ENCODE measurements around the gene MTX2.
"Not testable (repeated sequence)": the region's sequence is repeated elsewhere in the genome, so short reads cannot be mapped to it uniquely, and the experiment has no call there.

MTX2 gene

GRCh38 chr2:176291335-176291734, 22.1 kb downstream of the MTX2 start:
- no peak for DNase-seq

- no peak for DNase-seq
Measured at GRCh38 chr2:176291809-176292283, 22.6 kb downstream of the MTX2 start.

- DNase-seq, result no peak
Measured at GRCh38 chr2:176292608-176293007, 23.4 kb downstream of the MTX2 start.

GRCh38 chr2:176293334-176293733, 24.1 kb downstream of the MTX2 start:
- no peak for DNase-seq

GRCh38 chr2:176297067-176297466, 27.8 kb downstream of the MTX2 start:
- no peak for DNase-seq

GRCh38 chr2:176297737-176298136, 28.5 kb downstream of the MTX2 start:
- no peak for DNase-seq

- DNase-seq, result not testable (repeated sequence)
Measured at GRCh38 chr2:176306020-176306419, 36.8 kb downstream of the MTX2 start.

GRCh38 chr2:176317199-176317598, 48.0 kb downstream of the MTX2 start:
- DNase-seq, result no peak

GRCh38 chr2:176317623-176318065, 48.4 kb downstream of the MTX2 start:
- DNase-seq, result no peak

- no peak for DNase-seq
Measured at GRCh38 chr2:176321916-176322315, 52.7 kb downstream of the MTX2 start.

- DNase-seq, result no peak
Measured at GRCh38 chr2:176324862-176325261, 55.6 kb downstream of the MTX2 start.

GRCh38 chr2:176325732-176326131, 56.5 kb downstream of the MTX2 start:
- no peak for DNase-seq

- DNase-seq, result no peak
Measured at GRCh38 chr2:176328149-176328548, 58.9 kb downstream of the MTX2 start.

GRCh38 chr2:176330612-176331011, 61.4 kb downstream of the MTX2 start:
- DNase-seq, result no peak

GRCh38 chr2:176331646-176332045, 62.4 kb downstream of the MTX2 start:
- DNase-seq, result no peak

- no peak for DNase-seq
Measured at GRCh38 chr2:176334729-176335128, 65.5 kb downstream of the MTX2 start.

- DNase-seq, result no peak
Measured at GRCh38 chr2:176338395-176338794, 69.2 kb downstream of the MTX2 start.

- DNase-seq, result no peak
Measured at GRCh38 chr2:176339208-176339607, 70.0 kb downstream of the MTX2 start.

GRCh38 chr2:176356251-176356650, 87.0 kb downstream of the MTX2 start:
- no peak for DNase-seq

- DNase-seq, result no peak
Measured at GRCh38 chr2:176364273-176364977, 95.2 kb downstream of the MTX2 start.

- DNase-seq, result no peak
Measured at GRCh38 chr2:176368349-176368748, 99.1 kb downstream of the MTX2 start.

GRCh38 chr2:176370467-176371171, 101.4 kb downstream of the MTX2 start:
- DNase-seq, result no peak

- not testable (repeated sequence) for DNase-seq
Measured at GRCh38 chr2:176373155-176373554, 103.9 kb downstream of the MTX2 start.

- no peak for DNase-seq
Measured at GRCh38 chr2:176378323-176378722, 109.1 kb downstream of the MTX2 start.

All from HCEC 1CT (cell line).